HepG2 (cell line): ENCODE data around the gene PKN2. TPM values are rescaled to one million over a fixed set of nuclear protein-coding genes. Genes with fewer than 3 reads are reported as not detected.
A peak's percentile ranks its signal among the peaks of the same experiment; 100 is the strongest.

ENCODE experiments used
- CCAR2 ChIP-seq: fragments of 200-400 bp; formaldehyde crosslinking; optimal IDR thresholded peaks from 2 replicates; pipeline ENCODE3; 2018; ENCODE audit warnings: low read depth, mild to moderate bottlenecking, low read length, moderate library complexity
- CCDC6 ChIP-seq: sonication (generic); formaldehyde crosslinking; IDR thresholded peaks from 2 replicates; pipeline ENCODE4 v1.8.1; 2022; ENCODE audit warnings: mild to moderate bottlenecking, missing genetic modification reagents, moderate library complexity
- CEBPB ChIP-seq: IDR thresholded peaks from 2 replicates; pipeline ENCODE4 v1.6.1; 2011; ENCODE audit warnings: low read depth, low read length, improper control_type of control experiment, borderline replicate concordance
- DNMT1 ChIP-seq: sonication (generic); formaldehyde crosslinking; IDR thresholded peaks from 2 replicates; pipeline ENCODE4 v1.5.1; 2020; ENCODE audit warnings: mild to moderate bottlenecking, missing genetic modification reagents
- EED ChIP-seq: sonication (generic); formaldehyde crosslinking; IDR thresholded peaks from 2 replicates; pipeline ENCODE4 v1.5.0; 2020; ENCODE audit warnings: mild to moderate bottlenecking, missing genetic modification reagents
- GLI4 ChIP-seq: sonication (generic); formaldehyde crosslinking; IDR thresholded peaks from 2 replicates; pipeline ENCODE4 v1.5.1; 2020; ENCODE audit warnings: missing genetic modification reagents, mild to moderate bottlenecking, moderate library complexity, borderline replicate concordance
- HOXA7 ChIP-seq: sonication (generic); formaldehyde crosslinking; IDR thresholded peaks from 2 replicates; pipeline ENCODE4 v1.8.1; 2022; ENCODE audit warnings: mild to moderate bottlenecking, missing genetic modification reagents, moderate library complexity
- KDM5A ChIP-seq: fragments of 200-600 bp; sonication (generic); IDR thresholded peaks from 2 replicates; pipeline ENCODE4 v1.7.0; 2018; ENCODE audit warnings: antibody characterized with exemption, mild to moderate bottlenecking, low read length, borderline replicate concordance
- NONO ChIP-seq, 2 experiments: fragments of 450-650 bp in 1 of 2; sonication (generic) in 1 of 2; formaldehyde crosslinking in 1 of 2; IDR thresholded peaks in 1 of 2; conservative IDR thresholded peaks in 1 of 2; 2 replicates each; pipeline versions ENCODE4 v1.6.1 to v1.8.0; 2017 to 2022; ENCODE audit warnings: mild to moderate bottlenecking in 1 of 2, missing genetic modification reagents in 1 of 2, moderate library complexity in 1 of 2
- SP1 ChIP-seq, 2 experiments: fragments of 450-650 bp in 1 of 2; sonication (generic) in 1 of 2; formaldehyde crosslinking in 1 of 2; IDR thresholded peaks; 2 replicates each; pipeline versions ENCODE4 v1.4.0 to v1.6.1; 2016 to 2020; ENCODE audit warnings: missing genetic modification reagents in 1 of 2
- SRSF1 ChIP-seq: fragments of 200-400 bp; formaldehyde crosslinking; optimal IDR thresholded peaks from 2 replicates; pipeline ENCODE3; 2017; ENCODE audit warnings: mild to moderate bottlenecking, low read depth, low read length, moderate library complexity
- TOPORS ChIP-seq: sonication (generic); formaldehyde crosslinking; IDR thresholded peaks from 2 replicates; pipeline ENCODE4 v1.8.0; 2023; ENCODE audit warnings: mild to moderate bottlenecking, missing genetic modification reagents
- TSC22D2 ChIP-seq: sonication (generic); formaldehyde crosslinking; IDR thresholded peaks from 2 replicates; pipeline ENCODE4 v1.5.1; 2020; ENCODE audit warnings: missing genetic modification reagents, mild to moderate bottlenecking, borderline replicate concordance
- ZNF253 ChIP-seq: sonication (generic); formaldehyde crosslinking; IDR thresholded peaks from 2 replicates; pipeline ENCODE4 v1.8.0; 2022; ENCODE audit warnings: mild to moderate bottlenecking, missing genetic modification reagents, borderline replicate concordance
- ZNF326 ChIP-seq: sonication (generic); formaldehyde crosslinking; IDR thresholded peaks from 2 replicates; pipeline ENCODE4 v1.4.0; 2020; ENCODE audit warnings: missing genetic modification reagents, borderline replicate concordance
- ZNF530 ChIP-seq: sonication (generic); formaldehyde crosslinking; IDR thresholded peaks from 2 replicates; pipeline ENCODE4 v1.5.0; 2020; ENCODE audit warnings: low read depth, mild to moderate bottlenecking, missing genetic modification reagents
- ZNF713 ChIP-seq: sonication (generic); formaldehyde crosslinking; IDR thresholded peaks from 2 replicates; pipeline ENCODE4 v1.4.0; 2020; ENCODE audit warnings: mild to moderate bottlenecking, missing genetic modification reagents
- polyA plus RNA-seq, 8 experiments: library from polyadenylated mRNA; depleted of rRNA in 3 of 8; stranded (reverse) in 7 of 8; unstranded in 1 of 8; fragments of >200 nt; fragmentation: Illumina TruSeq in 4 of 8; extraction: Trizol in 4 of 8; gene quantifications; 2 replicates each; pipeline versions ENCODE4 v1.2.1 to v1.2.3, GENCODE V29; 2011 to 2016; ENCODE audit warnings: low read depth in 4 of 8, missing spikeins in 1 of 8, mixed read lengths in 1 of 8; ENCODE audit not compliant: insufficient read depth in 1 of 8
- total RNA-seq, 5 experiments: library from RNA; depleted of rRNA; stranded (reverse); fragments of >200 nt; fragmentation: Illumina TruSeq; extraction: Trizol; gene quantifications; 2 replicates each; pipeline ENCODE4 v1.2.3, GENCODE V29; 2016; ENCODE audit warnings: low read depth in 1 of 5
- TF ChIP-seq, protein P1 (sequence below): sonication (generic); formaldehyde crosslinking; IDR thresholded peaks from 2 replicates; pipeline ENCODE4 v1.8.1; 2022; ENCODE audit warnings: mild to moderate bottlenecking, missing genetic modification reagents
- TF ChIP-seq, protein P2 (sequence below): sonication (generic); formaldehyde crosslinking; IDR thresholded peaks from 2 replicates; pipeline ENCODE4 v1.5.0; 2020; ENCODE audit warnings: mild to moderate bottlenecking, missing genetic modification reagents
- TF ChIP-seq, protein P3 (sequence below): sonication (generic); formaldehyde crosslinking; IDR thresholded peaks from 2 replicates; pipeline ENCODE4 v1.4.0; 2020; ENCODE audit warnings: low read depth, mild to moderate bottlenecking, missing genetic modification reagents
- TF ChIP-seq, protein P4 (sequence below): sonication (generic); formaldehyde crosslinking; IDR thresholded peaks from 2 replicates; pipeline ENCODE4 v1.4.0; 2020; ENCODE audit warnings: missing genetic modification reagents
- TF ChIP-seq, protein P5 (sequence below): sonication (generic); formaldehyde crosslinking; IDR thresholded peaks from 2 replicates; pipeline ENCODE4 v1.5.0; 2020; ENCODE audit warnings: missing genetic modification reagents, mild to moderate bottlenecking, borderline replicate concordance

The PKN2 gene
- total and polyA plus RNA-seq, 2 of the 13 experiments (the other 11 are each of a cell fraction or from before 2014, with no cell fraction given), result 17.0 to 29.4 TPM

DNA sequence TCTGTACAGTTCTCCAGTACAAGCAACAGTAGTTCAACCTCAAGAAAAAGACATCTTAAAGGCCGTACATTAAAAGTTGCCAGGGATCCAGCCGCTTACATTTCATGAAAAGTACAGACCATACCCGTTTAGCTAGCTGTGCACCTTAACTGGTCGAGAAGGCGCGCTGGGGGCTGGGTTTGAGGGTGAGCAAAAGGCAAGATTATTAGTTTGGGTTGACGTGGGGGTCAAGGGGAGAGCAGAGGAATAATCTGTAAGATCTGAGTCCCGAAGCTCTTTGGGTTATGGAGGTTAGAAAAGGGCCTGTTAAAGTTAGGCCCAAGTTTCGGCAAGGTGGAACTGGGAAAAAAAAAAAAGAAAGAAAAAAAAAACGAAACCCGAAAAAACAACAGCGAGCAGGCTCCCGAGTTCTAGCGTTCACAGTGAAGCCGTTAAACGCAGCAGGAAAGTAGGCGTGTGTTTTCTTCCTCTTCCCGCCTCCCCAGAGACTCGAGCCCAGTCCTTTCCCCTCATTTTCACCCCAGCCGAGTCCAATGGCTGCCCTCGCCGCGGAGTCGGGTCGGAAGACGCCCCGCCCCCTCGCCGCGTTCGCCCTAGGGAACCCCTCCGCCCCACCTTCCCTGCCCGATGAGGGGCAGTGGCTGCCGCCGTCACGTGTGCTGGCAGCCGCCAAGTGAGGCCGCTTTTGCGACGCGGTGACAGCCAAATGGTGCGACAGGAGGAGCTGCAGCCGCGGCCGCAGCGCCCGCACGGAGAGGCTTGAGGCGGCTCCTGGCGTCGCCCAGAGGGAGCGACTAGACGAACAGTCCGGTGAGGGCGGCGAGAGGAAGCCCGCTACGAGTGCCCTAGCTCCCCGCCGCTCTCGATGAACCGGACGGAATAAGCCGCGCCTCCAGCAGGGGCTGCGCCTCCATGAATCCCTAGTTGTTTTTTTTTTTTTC lies at the start of gene PKN2 (continued):
- no peak; the same call in 1 of the 2 replicates for TF ChIP-seq CCDC6 (CRISPR knock-in tag)
- no peak for TF ChIP-seq ZNF253 (CRISPR knock-in tag)
- TF ChIP-seq CEBPB, result no peak
- TF ChIP-seq SP1 (IDR thresholded peaks at IDR 0.05), result no peak
- TF ChIP-seq SP1 (CRISPR knock-in tag; IDR thresholded peaks at IDR 0.05), result peak; percentile 85
- TF ChIP-seq, protein P1, sequence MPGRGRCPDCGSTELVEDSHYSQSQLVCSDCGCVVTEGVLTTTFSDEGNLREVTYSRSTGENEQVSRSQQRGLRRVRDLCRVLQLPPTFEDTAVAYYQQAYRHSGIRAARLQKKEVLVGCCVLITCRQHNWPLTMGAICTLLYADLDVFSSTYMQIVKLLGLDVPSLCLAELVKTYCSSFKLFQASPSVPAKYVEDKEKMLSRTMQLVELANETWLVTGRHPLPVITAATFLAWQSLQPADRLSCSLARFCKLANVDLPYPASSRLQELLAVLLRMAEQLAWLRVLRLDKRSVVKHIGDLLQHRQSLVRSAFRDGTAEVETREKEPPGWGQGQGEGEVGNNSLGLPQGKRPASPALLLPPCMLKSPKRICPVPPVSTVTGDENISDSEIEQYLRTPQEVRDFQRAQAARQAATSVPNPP, result no peak; the same call in 1 of the 2 replicates
- TF ChIP-seq ZNF530, result no peak
- peak; percentile 66; the same call in 1 of the 2 replicates for TF ChIP-seq KDM5A
- TF ChIP-seq NONO (IDR thresholded peaks at IDR 0.05), result no peak
- TF ChIP-seq NONO (CRISPR knock-in tag; conservative IDR thresholded peaks at IDR 0.05), result peak; percentile 98
- TF ChIP-seq, protein P2, sequence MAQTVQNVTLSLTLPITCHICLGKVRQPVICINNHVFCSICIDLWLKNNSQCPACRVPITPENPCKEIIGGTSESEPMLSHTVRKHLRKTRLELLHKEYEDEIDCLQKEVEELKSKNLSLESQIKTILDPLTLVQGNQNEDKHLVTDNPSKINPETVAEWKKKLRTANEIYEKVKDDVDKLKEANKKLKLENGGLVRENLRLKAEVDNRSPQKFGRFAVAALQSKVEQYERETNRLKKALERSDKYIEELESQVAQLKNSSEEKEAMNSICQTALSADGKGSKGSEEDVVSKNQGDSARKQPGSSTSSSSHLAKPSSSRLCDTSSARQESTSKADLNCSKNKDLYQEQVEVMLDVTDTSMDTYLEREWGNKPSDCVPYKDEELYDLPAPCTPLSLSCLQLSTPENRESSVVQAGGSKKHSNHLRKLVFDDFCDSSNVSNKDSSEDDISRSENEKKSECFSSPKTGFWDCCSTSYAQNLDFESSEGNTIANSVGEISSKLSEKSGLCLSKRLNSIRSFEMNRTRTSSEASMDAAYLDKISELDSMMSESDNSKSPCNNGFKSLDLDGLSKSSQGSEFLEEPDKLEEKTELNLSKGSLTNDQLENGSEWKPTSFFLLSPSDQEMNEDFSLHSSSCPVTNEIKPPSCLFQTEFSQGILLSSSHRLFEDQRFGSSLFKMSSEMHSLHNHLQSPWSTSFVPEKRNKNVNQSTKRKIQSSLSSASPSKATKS (CRISPR knock-in tag), result peak; percentile 41; the same call in 1 of the 2 replicates
- no peak for TF ChIP-seq HOXA7 (CRISPR knock-in tag)
- TF ChIP-seq ZNF713 (CRISPR knock-in tag), result no peak
- TF ChIP-seq, protein P3, sequence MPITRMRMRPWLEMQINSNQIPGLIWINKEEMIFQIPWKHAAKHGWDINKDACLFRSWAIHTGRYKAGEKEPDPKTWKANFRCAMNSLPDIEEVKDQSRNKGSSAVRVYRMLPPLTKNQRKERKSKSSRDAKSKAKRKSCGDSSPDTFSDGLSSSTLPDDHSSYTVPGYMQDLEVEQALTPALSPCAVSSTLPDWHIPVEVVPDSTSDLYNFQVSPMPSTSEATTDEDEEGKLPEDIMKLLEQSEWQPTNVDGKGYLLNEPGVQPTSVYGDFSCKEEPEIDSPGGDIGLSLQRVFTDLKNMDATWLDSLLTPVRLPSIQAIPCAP (CRISPR knock-in tag), result no peak
- TF ChIP-seq EED (CRISPR knock-in tag), result no peak
- TF ChIP-seq, protein P4, sequence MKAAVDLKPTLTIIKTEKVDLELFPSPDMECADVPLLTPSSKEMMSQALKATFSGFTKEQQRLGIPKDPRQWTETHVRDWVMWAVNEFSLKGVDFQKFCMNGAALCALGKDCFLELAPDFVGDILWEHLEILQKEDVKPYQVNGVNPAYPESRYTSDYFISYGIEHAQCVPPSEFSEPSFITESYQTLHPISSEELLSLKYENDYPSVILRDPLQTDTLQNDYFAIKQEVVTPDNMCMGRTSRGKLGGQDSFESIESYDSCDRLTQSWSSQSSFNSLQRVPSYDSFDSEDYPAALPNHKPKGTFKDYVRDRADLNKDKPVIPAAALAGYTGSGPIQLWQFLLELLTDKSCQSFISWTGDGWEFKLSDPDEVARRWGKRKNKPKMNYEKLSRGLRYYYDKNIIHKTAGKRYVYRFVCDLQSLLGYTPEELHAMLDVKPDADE (CRISPR knock-in tag), result 0 out of 2 replicates have a peak, but pooled peaks have one; percentile 80
- no peak for TF ChIP-seq CCAR2
- no peak for TF ChIP-seq GLI4 (CRISPR knock-in tag)
- no peak for TF ChIP-seq ZNF326 (CRISPR knock-in tag)
- TF ChIP-seq TOPORS (CRISPR knock-in tag), result no peak
- TF ChIP-seq DNMT1 (CRISPR knock-in tag), result no peak
- TF ChIP-seq SRSF1, result peak; percentile 81
- TF ChIP-seq, protein P5, sequence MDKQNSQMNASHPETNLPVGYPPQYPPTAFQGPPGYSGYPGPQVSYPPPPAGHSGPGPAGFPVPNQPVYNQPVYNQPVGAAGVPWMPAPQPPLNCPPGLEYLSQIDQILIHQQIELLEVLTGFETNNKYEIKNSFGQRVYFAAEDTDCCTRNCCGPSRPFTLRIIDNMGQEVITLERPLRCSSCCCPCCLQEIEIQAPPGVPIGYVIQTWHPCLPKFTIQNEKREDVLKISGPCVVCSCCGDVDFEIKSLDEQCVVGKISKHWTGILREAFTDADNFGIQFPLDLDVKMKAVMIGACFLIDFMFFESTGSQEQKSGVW (CRISPR knock-in tag), result no peak
- no peak for TF ChIP-seq TSC22D2
